IPS-15b (cell line): ENCODE results near the gene DNAH14.
"Not testable (repeated sequence)": the region's sequence is repeated elsewhere in the genome, so short reads cannot be mapped to it uniquely, and the experiment has no call there.

ENCODE experiments used
- H3K27me3 ChIP-seq: one replicate; pipeline ENCODE4 v1.6.1; 2013; ENCODE audit warnings: low read length; ENCODE audit not compliant: control insufficient read depth, insufficient read depth
- H3K36me3 ChIP-seq: one replicate; pipeline ENCODE4 v1.6.1; 2013; ENCODE audit warnings: low read length; ENCODE audit not compliant: control insufficient read depth, insufficient read depth
- H3K4me1 ChIP-seq: one replicate; pipeline ENCODE4 v1.6.1; 2013; ENCODE audit warnings: mild to moderate bottlenecking, low read length; ENCODE audit not compliant: control insufficient read depth, insufficient read depth
- H3K4me3 ChIP-seq: one replicate; pipeline ENCODE4 v1.5.1; 2013; ENCODE audit warnings: low read depth, low read length
- H3K9ac ChIP-seq: one replicate; pipeline ENCODE4 v1.6.1; 2013; ENCODE audit warnings: low read depth, mild to moderate bottlenecking, low read length
- H3K9me3 ChIP-seq: one replicate; pipeline ENCODE4 v1.6.1; 2013; ENCODE audit warnings: mild to moderate bottlenecking, low read length; ENCODE audit not compliant: control insufficient read depth, insufficient read depth

Gene DNAH14

DNA sequence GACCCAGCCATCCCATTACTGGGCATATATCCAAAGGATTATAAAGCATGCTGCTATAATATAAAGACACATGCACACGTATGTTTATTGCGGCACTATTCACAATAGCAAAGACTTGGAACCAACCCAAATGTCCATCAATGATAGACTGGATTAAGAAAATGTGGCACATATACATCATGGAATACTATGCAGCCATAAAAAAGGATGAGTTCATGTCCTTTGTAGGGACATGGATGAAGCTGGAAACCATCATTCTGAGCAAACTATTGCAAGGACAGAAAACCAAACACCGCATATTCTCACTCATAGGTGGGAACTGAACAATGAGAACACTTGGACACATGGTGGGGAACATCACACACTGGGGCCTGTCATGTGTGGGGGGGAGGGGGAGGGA, 457.4 kb downstream of the DNAH14 start:
- not testable (repeated sequence) for H3K4me3 ChIP-seq, H3K9me3 ChIP-seq, H3K27me3 ChIP-seq, H3K4me1 ChIP-seq, H3K9ac ChIP-seq, H3K36me3 ChIP-seq

DNA sequence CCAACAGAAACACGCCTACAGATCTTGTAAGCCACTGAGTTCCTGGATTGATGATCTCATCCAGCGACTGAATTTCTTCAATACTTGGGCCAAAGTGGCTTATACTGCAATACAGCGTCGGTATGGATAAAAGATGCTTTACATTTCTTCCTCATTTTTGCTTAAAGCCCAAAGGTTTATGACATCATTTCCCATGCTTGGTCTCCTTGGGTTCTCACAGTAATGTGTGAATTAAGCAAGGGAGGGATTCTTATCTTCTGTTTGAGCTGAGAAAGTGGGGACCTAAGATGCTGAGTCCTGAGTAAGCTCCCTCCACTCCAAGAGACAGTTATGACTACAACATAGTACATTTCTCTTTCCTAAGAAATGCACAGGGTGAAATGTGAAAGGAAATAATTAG, 458.9 kb downstream of the DNAH14 start:
- Histone ChIP-seq H3K9me3 (no peaks in the 10 kb centered on the region), H3K4me3 (no peak overlapping the region), H3K9ac (no peak overlapping the region), H3K36me3 (no peaks in the 10 kb centered on the region), H3K27me3 (no peaks in the 10 kb centered on the region), H3K4me1 (no peaks in the 10 kb centered on the region)

DNA sequence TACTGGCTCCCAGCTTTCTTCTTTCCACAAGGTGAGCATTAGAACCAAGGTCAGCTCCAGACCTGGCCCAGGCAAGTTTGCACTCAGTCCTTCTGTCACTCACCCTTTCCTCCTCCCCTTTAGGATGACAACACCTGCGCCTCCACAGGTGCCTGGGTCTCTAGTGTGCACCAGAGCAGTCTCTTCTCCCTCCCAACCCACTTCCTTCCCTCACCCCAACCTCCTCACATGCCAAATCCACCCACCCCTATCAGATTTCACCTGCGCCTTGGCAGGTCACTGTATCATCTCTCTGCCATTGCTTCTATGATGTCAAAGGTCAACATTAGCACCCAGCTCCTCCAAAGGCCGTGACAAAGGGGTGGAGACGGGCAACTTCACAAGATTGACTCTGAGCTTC, 460.4 kb downstream of the DNAH14 start:
- H3K9ac ChIP-seq = no peak overlapping the region
- H3K36me3 ChIP-seq = no peaks in the 10 kb centered on the region

DNA sequence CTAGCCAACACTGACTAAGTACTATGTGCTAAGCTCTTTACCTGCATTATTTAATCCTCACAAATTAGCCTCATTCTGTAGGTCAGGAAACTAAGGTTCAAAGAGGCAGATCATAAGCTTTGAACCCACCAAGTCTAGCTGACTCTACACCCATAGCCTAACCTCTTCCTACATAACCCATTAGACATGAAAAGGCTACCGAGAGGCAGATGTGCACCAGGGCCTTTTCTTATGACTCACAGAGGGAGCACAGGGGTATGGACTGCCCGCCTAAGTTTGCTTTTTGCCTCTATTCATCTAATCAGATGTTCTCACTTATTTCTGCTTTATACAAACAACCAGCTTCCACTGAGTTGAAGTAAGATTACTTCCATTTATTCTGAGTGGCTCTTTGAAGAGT, 466.9 kb downstream of the DNAH14 start:
- Histone ChIP-seq H3K27me3 (no peaks in the 10 kb centered on the region), H3K9me3 (no peaks in the 10 kb centered on the region), H3K4me1 (no peaks in the 10 kb centered on the region), H3K4me3 (no peak overlapping the region), H3K9ac (no peak overlapping the region), H3K36me3 (no peaks in the 10 kb centered on the region)

More for the DNA sequence above, 460.4 kb downstream of the DNAH14 start:
- H3K9me3 ChIP-seq = no peaks in the 10 kb centered on the region
- H3K27me3 ChIP-seq = no peaks in the 10 kb centered on the region
- no peak overlapping the region for H3K4me3 ChIP-seq
- no peaks in the 10 kb centered on the region for H3K4me1 ChIP-seq

DNA sequence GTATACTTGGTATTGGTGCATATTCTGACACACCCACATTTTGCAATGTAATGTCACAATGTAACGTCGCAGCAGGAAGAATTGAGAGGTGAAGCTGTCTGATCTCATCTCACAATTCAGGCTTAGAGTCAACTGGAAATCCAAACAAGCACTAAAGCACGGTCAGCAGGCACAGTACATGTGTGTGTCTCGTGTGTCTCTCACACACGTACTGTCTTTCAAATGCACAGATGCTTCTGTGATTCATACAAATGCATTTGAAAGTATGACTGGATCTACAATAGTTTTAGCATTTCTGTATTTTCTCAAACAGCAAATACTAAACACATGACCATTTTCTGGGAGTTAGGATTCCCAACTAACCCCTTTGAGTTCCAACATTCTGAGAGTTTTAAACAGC, 471.5 kb downstream of the DNAH14 start:
- Histone ChIP-seq H3K27me3 (no peaks in the 10 kb centered on the region), H3K4me3 (no peak overlapping the region), H3K4me1 (no peaks in the 10 kb centered on the region), H3K36me3 (no peaks in the 10 kb centered on the region), H3K9me3 (no peaks in the 10 kb centered on the region), H3K9ac (no peak overlapping the region)

DNA sequence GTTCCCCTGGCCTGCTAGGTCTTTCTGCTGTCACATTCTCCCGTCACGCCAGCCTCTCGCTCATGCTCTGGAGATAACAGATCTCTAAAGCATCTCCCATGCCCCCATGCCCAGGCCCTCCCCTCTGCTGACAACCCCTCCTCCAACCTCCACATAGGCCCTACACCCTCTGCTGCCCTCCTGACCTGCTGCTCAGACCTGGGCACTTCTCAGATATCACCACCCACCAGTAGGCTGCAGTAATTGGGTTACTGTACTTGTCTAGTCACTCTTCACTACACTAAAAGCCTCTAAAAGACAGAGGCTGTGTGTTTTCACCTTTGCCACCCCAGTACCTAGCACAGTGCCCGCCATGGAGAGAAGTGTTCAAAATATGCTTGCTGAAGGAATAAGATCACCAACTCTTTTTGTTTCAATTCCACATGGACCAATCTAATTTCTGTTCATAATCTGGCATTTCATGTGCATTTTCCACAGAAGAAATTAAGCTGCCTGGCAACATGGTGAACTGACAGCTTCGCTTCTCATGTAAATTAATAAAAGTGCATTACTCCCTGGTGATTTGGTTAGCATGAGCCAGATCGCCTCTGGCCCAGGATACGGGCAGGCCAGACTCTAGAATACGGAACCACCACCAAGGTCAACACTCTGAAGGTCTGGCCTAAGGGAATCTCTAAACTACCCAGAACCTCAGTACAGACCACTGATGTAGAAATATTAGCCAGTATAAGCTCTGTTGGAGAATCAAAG, 477.7 kb downstream of the DNAH14 start:
- Histone ChIP-seq H3K9me3 (no peaks in the 10 kb centered on the region), H3K4me1 (peaks cover 8% of the 10 kb centered on the region), H3K36me3 (peaks cover 4% of the 10 kb centered on the region), H3K4me3 (no peak overlapping the region), H3K27me3 (no peaks in the 10 kb centered on the region), H3K9ac (no peak overlapping the region)

DNA sequence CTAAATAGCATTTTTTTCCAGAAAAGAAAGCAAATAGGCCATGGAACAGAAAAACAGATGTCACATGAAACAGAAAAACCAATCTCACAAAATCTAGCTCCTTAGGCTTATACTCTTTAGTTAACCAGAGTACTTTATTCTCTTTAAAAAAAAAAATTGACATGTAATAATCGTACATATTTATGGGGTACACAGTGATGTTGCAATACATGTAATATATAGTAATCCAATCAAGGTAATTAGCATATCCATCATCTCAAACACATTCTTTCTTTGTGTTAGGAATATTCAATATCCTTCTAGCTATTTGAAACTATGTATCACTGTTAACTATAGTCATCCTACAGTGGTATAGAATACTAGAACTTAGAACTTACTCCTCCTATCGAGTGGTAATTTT, 478.3 kb downstream of the DNAH14 start:
- peaks cover 8% of the 10 kb centered on the region for H3K4me1 ChIP-seq
- no peaks in the 10 kb centered on the region for H3K27me3 ChIP-seq
- H3K36me3 ChIP-seq = peaks cover 4% of the 10 kb centered on the region
- H3K4me3 ChIP-seq = no peak overlapping the region
- H3K9ac ChIP-seq = no peak overlapping the region
- no peaks in the 10 kb centered on the region for H3K9me3 ChIP-seq

DNA sequence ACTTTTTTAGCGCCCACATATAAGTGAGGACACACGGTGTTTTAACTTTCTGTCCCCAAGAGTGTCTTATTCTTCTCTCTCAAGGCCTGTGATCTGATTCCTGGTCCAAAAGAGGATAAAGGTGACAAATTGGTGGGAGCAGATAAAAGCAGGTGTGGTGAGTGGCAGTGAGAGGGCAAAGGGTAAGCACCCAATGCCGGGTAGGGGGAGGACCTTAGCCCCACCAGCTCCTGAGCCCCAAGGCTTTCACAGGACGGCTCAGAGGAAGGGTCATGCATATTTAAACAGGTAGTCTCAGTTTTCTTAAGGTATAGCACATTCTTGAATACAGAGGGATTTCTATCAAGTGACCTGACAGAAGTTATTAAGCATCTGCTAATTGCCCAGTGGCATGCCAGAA, 478.8 kb downstream of the DNAH14 start:
- Histone ChIP-seq H3K9me3 (no peaks in the 10 kb centered on the region), H3K36me3 (peaks cover 4% of the 10 kb centered on the region), H3K9ac (no peak overlapping the region), H3K4me1 (peaks cover 8% of the 10 kb centered on the region), H3K27me3 (no peaks in the 10 kb centered on the region), H3K4me3 (no peak overlapping the region)

DNA sequence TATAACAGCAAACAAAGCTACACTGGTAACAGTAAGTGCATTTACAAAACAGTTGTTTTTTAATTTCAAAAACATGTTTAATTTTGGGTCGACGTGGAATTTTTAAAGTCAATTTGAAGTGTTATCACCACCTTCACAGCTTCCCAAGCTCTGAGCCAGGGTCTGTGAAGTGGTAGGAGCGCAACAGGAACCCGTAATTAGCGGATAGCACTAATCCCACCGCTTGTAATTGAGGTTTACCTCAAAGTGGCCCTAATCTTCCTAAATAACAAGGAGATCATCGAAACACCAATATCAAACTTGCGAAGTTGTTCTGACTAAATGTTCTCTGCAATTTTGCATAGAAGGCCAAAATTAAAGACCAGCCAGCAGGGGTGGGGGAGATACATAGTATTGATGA, 479.6 kb downstream of the DNAH14 start:
- Histone ChIP-seq H3K27me3 (no peaks in the 10 kb centered on the region), H3K36me3 (peaks cover 4% of the 10 kb centered on the region), H3K4me3 (no peak overlapping the region), H3K9ac (no peak overlapping the region), H3K9me3 (no peaks in the 10 kb centered on the region), H3K4me1 (peaks cover 8% of the 10 kb centered on the region)

DNA sequence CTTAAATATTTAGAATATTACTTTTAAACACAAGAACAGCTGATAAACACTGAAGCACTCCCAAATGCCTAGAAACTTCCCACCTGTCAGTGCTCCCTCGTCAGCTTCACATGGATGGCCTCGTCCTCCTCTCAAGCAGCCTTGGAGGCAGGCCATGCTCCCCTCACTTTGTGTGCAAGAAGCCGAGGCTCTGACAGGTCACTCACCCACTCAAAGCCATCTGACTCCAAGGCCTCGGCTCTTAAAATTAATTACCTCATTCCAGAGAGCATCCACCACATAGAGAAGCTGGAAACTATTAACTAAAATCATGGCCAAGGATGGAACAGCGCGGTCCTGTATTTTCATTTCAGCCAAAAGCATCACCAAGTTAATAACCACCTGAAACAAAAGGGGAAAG, 480.6 kb downstream of the DNAH14 start:
- H3K27me3 ChIP-seq = no peaks in the 10 kb centered on the region
- peaks cover 4% of the 10 kb centered on the region for H3K36me3 ChIP-seq
- no peak overlapping the region for H3K9ac ChIP-seq
- peaks cover 8% of the 10 kb centered on the region for H3K4me1 ChIP-seq
- no peaks in the 10 kb centered on the region for H3K9me3 ChIP-seq
- H3K4me3 ChIP-seq = no peak overlapping the region

DNA sequence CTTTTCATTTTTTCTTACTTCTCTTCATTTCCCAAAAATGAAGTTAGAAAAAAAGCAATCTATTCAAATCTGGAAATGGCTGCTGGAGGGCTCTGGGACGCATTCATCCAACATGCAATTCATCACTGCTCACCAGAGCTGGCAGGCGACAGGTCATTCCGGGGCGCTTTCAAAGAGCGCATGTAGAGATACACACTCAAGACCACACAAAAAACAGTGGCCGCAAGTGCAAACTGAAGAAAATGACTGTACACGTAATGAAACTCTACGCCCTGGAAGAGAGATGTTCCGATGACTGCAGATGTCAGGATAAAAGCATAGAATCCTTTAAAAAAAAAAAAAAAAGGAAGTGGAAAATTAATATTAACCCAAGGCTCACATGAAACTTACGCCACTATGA, 482.8 kb downstream of the DNAH14 start:
- no peaks in the 10 kb centered on the region for H3K36me3 ChIP-seq
- peaks cover 8% of the 10 kb centered on the region for H3K4me1 ChIP-seq
- no peak overlapping the region for H3K4me3 ChIP-seq
- no peaks in the 10 kb centered on the region for H3K27me3 ChIP-seq
- H3K9me3 ChIP-seq = no peaks in the 10 kb centered on the region
- H3K9ac ChIP-seq = no peak overlapping the region

DNA sequence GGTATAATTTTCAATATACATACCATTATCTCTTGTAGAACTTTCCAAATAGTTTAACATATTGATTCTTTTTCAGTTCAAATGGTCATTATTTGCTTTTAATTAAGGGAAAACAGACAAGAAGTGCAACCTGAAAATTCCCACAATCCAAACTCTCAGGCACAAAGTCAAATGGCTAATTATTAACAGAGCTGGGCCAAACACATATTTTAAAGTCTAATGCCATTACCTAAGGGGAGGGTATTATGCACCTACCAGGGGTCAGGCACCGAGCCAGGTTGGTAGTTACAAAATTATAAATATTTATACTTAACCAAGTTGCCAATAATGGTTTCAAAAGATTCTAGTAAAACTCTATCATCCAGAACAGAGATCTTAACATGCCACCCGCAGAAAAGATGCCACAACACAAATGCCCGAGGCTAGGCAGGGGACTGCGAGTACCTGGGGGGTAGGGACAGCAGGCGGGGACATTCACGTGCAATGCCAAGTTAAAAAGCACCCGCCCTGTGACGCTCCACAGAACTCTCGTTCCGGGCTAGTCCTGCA, 483.4 kb downstream of the DNAH14 start:
- H3K4me3 ChIP-seq = no peak overlapping the region

More for the DNA sequence above, 483.4 kb downstream of the DNAH14 start:
- no peak overlapping the region for H3K9ac ChIP-seq
- H3K9me3 ChIP-seq = no peaks in the 10 kb centered on the region
- no peaks in the 10 kb centered on the region for H3K36me3 ChIP-seq
- H3K4me1 ChIP-seq = peaks cover 8% of the 10 kb centered on the region
- no peaks in the 10 kb centered on the region for H3K27me3 ChIP-seq
